ENCODE measurements around the gene PHC3.

Gene PHC3

DNA sequence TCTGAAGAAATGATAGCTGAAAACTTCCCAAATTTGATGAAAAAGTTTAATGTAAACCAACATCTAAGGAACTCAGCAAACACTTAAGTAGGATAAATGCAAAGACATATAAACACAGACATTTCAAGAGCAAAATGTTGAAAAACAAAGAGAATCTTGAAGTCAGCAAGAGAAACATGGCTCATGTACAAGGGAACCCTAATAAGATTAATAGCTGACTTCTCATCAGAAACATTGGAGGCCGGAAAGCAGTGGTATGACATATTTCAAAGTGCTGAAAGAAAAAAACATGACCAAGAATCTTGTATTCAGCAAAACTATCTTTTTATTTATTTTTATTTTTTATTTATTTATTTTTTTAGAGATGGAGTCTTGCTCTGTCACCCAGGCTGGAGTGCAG, 30.1 kb upstream of the PHC3 start:
- no peak for TF ChIP-seq TAF1 (IDR thresholded peaks at IDR 0.05; ENCODE audit: low read depth)
- no peak for TF ChIP-seq TCF12 (IDR thresholded peaks at IDR 0.05; ENCODE audit: low read depth)
- TF ChIP-seq CREB1 (IDR thresholded peaks at IDR 0.05; ENCODE audit: low read depth), result no peak
- TF ChIP-seq ZBTB7A (IDR thresholded peaks at IDR 0.05; ENCODE audit: low read depth), result no peak
- TF ChIP-seq FOXM1 (IDR thresholded peaks at IDR 0.05; ENCODE audit: borderline replicate concordance, low read depth), result no peak
- TF ChIP-seq, protein P1, sequence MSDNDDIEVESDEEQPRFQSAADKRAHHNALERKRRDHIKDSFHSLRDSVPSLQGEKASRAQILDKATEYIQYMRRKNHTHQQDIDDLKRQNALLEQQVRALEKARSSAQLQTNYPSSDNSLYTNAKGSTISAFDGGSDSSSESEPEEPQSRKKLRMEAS (IDR thresholded peaks at IDR 0.05), result no peak
- TF ChIP-seq, protein P2, sequence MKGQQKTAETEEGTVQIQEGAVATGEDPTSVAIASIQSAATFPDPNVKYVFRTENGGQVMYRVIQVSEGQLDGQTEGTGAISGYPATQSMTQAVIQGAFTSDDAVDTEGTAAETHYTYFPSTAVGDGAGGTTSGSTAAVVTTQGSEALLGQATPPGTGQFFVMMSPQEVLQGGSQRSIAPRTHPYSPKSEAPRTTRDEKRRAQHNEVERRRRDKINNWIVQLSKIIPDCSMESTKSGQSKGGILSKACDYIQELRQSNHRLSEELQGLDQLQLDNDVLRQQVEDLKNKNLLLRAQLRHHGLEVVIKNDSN (IDR thresholded peaks at IDR 0.05), result no peak
- TF ChIP-seq RAD21 (IDR thresholded peaks at IDR 0.05; ENCODE audit: low read depth), result no peak
- no peak for TF ChIP-seq CEBPB (IDR thresholded peaks at IDR 0.05)
- TF ChIP-seq EGR1 (IDR thresholded peaks at IDR 0.05), result no peak
- TF ChIP-seq TEAD4 (IDR thresholded peaks at IDR 0.05), result no peak
- no peak for TF ChIP-seq NFIC (IDR thresholded peaks at IDR 0.05)
- TF ChIP-seq, protein P3, sequence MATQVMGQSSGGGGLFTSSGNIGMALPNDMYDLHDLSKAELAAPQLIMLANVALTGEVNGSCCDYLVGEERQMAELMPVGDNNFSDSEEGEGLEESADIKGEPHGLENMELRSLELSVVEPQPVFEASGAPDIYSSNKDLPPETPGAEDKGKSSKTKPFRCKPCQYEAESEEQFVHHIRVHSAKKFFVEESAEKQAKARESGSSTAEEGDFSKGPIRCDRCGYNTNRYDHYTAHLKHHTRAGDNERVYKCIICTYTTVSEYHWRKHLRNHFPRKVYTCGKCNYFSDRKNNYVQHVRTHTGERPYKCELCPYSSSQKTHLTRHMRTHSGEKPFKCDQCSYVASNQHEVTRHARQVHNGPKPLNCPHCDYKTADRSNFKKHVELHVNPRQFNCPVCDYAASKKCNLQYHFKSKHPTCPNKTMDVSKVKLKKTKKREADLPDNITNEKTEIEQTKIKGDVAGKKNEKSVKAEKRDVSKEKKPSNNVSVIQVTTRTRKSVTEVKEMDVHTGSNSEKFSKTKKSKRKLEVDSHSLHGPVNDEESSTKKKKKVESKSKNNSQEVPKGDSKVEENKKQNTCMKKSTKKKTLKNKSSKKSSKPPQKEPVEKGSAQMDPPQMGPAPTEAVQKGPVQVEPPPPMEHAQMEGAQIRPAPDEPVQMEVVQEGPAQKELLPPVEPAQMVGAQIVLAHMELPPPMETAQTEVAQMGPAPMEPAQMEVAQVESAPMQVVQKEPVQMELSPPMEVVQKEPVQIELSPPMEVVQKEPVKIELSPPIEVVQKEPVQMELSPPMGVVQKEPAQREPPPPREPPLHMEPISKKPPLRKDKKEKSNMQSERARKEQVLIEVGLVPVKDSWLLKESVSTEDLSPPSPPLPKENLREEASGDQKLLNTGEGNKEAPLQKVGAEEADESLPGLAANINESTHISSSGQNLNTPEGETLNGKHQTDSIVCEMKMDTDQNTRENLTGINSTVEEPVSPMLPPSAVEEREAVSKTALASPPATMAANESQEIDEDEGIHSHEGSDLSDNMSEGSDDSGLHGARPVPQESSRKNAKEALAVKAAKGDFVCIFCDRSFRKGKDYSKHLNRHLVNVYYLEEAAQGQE (IDR thresholded peaks at IDR 0.05; ENCODE audit: low read depth), result no peak
- TF ChIP-seq YY1 (IDR thresholded peaks at IDR 0.05; ENCODE audit: low read depth), result no peak

DNA sequence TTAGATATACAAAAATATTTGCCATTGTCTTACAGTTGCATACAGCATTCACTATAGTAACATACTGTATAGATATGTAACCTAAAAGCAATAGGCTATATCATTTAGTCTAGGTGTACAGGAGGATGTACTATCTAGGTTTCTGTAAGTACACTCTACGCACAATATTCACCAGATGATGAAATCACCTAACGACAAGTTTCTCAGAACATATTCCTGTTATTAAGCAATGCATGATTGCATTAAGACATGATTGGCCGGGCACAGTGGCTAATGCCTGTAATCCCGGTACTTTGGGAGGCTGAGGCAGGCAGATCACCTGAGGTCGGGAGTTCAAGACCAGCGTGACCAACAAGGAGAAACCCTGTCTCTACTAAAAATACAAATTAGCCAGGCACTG, 26.2 kb upstream of the PHC3 start:
- TF ChIP-seq ZBTB7A (IDR thresholded peaks at IDR 0.05; ENCODE audit: low read depth) (no peak), TCF12 (IDR thresholded peaks at IDR 0.05; ENCODE audit: low read depth) (no peak), TAF1 (IDR thresholded peaks at IDR 0.05; ENCODE audit: low read depth) (no peak), NFIC (IDR thresholded peaks at IDR 0.05) (no peak), FOXM1 (IDR thresholded peaks at IDR 0.05; ENCODE audit: borderline replicate concordance, low read depth) (no peak), EGR1 (IDR thresholded peaks at IDR 0.05) (no peak)
- TF ChIP-seq, protein P1 (IDR thresholded peaks at IDR 0.05), result no peak

DNA sequence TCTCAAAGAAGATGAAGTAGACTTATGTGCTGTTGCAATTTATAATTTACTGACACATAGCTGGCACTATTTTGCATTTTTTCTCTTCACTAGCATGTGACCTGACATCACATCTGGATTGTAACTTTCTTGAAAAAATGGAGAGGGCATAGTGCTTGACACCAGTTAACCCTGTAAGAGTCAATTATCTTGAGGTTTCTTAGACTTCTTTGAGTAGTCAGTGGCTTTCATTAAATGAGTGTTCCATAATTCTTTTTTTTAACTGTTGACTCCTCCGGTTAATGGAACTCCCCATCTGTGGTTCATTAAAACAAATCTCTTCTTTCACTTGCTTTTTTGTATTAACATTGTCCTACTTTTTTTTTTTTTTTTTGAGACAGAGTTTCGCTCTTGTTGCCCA, 23.8 kb upstream of the PHC3 start:
- TF ChIP-seq EGR1 (IDR thresholded peaks at IDR 0.05) (no peak), CREB1 (IDR thresholded peaks at IDR 0.05; ENCODE audit: low read depth) (no peak), FOXM1 (IDR thresholded peaks at IDR 0.05; ENCODE audit: borderline replicate concordance, low read depth) (no peak), TAF1 (IDR thresholded peaks at IDR 0.05; ENCODE audit: low read depth) (no peak), TCF12 (IDR thresholded peaks at IDR 0.05; ENCODE audit: low read depth) (no peak), ZBTB7A (IDR thresholded peaks at IDR 0.05; ENCODE audit: low read depth) (no peak), TEAD4 (IDR thresholded peaks at IDR 0.05) (no peak), YY1 (IDR thresholded peaks at IDR 0.05; ENCODE audit: low read depth) (no peak), CEBPB (IDR thresholded peaks at IDR 0.05) (no peak), EP300 (IDR thresholded peaks at IDR 0.05; ENCODE audit: borderline replicate concordance) (no peak)
- TF ChIP-seq, protein P1 (IDR thresholded peaks at IDR 0.05), result no peak
- TF ChIP-seq, protein P3 (IDR thresholded peaks at IDR 0.05; ENCODE audit: low read depth), result no peak

DNA sequence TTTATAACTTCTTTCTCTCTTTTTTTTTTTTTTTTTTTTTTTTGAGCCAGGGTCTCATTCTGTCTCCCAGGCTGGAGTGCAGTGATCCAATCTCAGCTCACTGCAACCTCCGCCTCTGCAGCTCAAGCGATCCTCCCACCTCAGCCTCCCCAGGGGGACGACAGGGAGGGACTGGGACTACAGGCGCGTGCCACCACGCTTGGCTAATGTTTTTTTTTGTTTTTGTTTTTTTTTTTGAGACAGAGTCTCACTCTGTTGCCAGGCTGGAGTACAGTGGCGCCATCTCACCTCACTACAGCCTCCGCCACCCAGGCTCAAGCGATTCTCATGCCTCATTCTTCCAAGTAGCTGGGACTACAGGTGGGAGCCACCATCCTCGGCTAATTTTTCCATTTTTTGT, 23.0 kb upstream of the PHC3 start:
- TF ChIP-seq TAF1 (IDR thresholded peaks at IDR 0.05; ENCODE audit: low read depth) (no peak), CEBPB (IDR thresholded peaks at IDR 0.05) (no peak)

DNA sequence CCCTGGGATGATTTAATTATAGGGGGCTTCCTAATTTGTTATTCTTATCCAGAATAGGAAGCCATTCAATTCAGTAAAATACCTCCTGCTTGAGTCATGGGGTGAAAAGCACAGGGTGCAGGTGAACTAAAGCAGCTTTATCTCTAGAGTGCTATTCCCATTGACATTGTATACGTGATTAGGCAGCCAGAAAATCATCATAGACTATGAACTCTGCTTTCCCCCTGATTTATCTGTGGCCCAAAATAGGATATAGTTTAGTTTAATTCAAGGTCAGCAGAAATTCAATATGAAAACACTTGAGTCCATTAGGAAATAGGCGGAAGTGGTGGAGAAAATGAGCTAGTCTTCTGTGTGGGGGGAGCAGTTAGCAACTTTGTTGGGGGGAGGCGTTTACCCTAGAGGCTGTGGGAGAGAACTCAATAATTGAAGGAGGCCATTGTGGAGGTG, 22.5 kb upstream of the PHC3 start:
- TF ChIP-seq ZBTB7A (IDR thresholded peaks at IDR 0.05; ENCODE audit: low read depth), result no peak
- TF ChIP-seq EGR1 (IDR thresholded peaks at IDR 0.05), result no peak

DNA sequence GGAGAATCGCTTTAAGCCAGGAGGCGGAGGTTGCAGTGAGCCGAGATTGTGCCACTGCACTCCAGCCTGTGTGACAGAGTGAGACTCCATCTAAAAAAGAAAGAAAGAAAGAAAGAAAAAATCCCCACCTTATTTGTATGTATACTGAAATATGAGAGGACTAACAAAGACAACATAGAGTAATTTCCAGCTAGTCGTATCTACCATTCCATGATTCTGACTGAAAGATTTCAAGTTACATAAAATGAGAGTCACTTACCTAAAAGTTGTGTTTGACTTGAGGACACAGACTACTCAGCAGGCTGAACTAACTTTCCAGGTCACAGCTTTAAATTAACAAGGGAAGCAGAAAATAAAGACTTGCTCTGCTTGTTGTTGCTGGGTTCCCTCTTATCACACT, 21.9 kb upstream of the PHC3 start:
- TF ChIP-seq FOXM1 (IDR thresholded peaks at IDR 0.05; ENCODE audit: borderline replicate concordance, low read depth) (no peak), YY1 (IDR thresholded peaks at IDR 0.05; ENCODE audit: low read depth) (no peak), TAF1 (IDR thresholded peaks at IDR 0.05; ENCODE audit: low read depth) (no peak), EP300 (IDR thresholded peaks at IDR 0.05; ENCODE audit: borderline replicate concordance) (no peak), EGR1 (IDR thresholded peaks at IDR 0.05) (no peak), NFIC (IDR thresholded peaks at IDR 0.05) (no peak), RAD21 (IDR thresholded peaks at IDR 0.05; ENCODE audit: low read depth) (no peak), TCF12 (IDR thresholded peaks at IDR 0.05; ENCODE audit: low read depth) (no peak), ZBTB7A (IDR thresholded peaks at IDR 0.05; ENCODE audit: low read depth) (no peak), CREB1 (IDR thresholded peaks at IDR 0.05; ENCODE audit: low read depth) (no peak), CEBPB (IDR thresholded peaks at IDR 0.05) (no peak), TEAD4 (IDR thresholded peaks at IDR 0.05) (no peak)
- TF ChIP-seq, protein P3 (IDR thresholded peaks at IDR 0.05; ENCODE audit: low read depth), result no peak
- TF ChIP-seq, protein P2 (IDR thresholded peaks at IDR 0.05), result no peak
- TF ChIP-seq, protein P1 (IDR thresholded peaks at IDR 0.05), result no peak

All from Ishikawa (cell line).